ENCODE results near the gene CPLANE2.
"Not testable (repeated sequence)": the region's sequence is repeated elsewhere in the genome, so short reads cannot be mapped to it uniquely, and the experiment has no call there.

Gene CPLANE2

GRCh38 chr1:16236511-16237342 lies at the start of gene CPLANE2:
CPLANE2 (minus strand) TSS chr1:16237183; CDS start chr1:16236742, 441 bp downstream.
- DNase-seq: peak; percentile 94

- no peak for DNase-seq
Observed at GRCh38 chr1:16286122-16286521, 49.1 kb upstream of the CPLANE2 start.

- no peak for DNase-seq
Observed at GRCh38 chr1:16281765-16282164, 44.8 kb upstream of the CPLANE2 start.

GRCh38 chr1:16279186-16279585 lies 42.2 kb upstream of the CPLANE2 start:
- DNase-seq: no peak

GRCh38 chr1:16276302-16277030 lies 39.5 kb upstream of the CPLANE2 start:
- DNase-seq: no peak

GRCh38 chr1:16275591-16275990 lies 38.6 kb upstream of the CPLANE2 start:
- DNase-seq: no peak

- no peak for DNase-seq
Observed at GRCh38 chr1:16267690-16268180, 30.8 kb upstream of the CPLANE2 start.

- DNase-seq: no peak
Observed at GRCh38 chr1:16266411-16267118, 29.6 kb upstream of the CPLANE2 start.

GRCh38 chr1:16262067-16262466 lies 25.1 kb upstream of the CPLANE2 start:
- DNase-seq: no peak

- no peak for DNase-seq
Observed at GRCh38 chr1:16260814-16261213, 23.8 kb upstream of the CPLANE2 start.

- no peak for DNase-seq
Observed at GRCh38 chr1:16258591-16259135, 21.7 kb upstream of the CPLANE2 start.

- DNase-seq: no peak
Observed at GRCh38 chr1:16257968-16258367, 21.0 kb upstream of the CPLANE2 start.

GRCh38 chr1:16257556-16257955 lies 20.6 kb upstream of the CPLANE2 start:
- DNase-seq: not testable (repeated sequence)

GRCh38 chr1:16256478-16256877 lies 19.5 kb upstream of the CPLANE2 start:
- DNase-seq: no peak

- no peak for DNase-seq
Observed at GRCh38 chr1:16254263-16254928, 17.4 kb upstream of the CPLANE2 start.

- DNase-seq: no peak
Observed at GRCh38 chr1:16253332-16253922, 16.4 kb upstream of the CPLANE2 start.

GRCh38 chr1:16252912-16253311 lies 15.9 kb upstream of the CPLANE2 start:
- no peak for DNase-seq

- no peak for DNase-seq
Observed at GRCh38 chr1:16251381-16251780, 14.4 kb upstream of the CPLANE2 start.

GRCh38 chr1:16250524-16251251 lies 13.7 kb upstream of the CPLANE2 start:
- no peak for DNase-seq

GRCh38 chr1:16249596-16250241 lies 12.7 kb upstream of the CPLANE2 start:
- DNase-seq: no peak
